GM21576 (cell line): ENCODE results near the gene FRS2.

ENCODE experiments used
- ATAC-seq: cut with Tn5 transposase; IDR thresholded peaks from one replicate; pipeline ENCODE4 v1.9.1; 2021; ENCODE audit warnings: mild to moderate bottlenecking, moderate library complexity; ENCODE audit not compliant: unreplicated experiment

Gene FRS2

DNA sequence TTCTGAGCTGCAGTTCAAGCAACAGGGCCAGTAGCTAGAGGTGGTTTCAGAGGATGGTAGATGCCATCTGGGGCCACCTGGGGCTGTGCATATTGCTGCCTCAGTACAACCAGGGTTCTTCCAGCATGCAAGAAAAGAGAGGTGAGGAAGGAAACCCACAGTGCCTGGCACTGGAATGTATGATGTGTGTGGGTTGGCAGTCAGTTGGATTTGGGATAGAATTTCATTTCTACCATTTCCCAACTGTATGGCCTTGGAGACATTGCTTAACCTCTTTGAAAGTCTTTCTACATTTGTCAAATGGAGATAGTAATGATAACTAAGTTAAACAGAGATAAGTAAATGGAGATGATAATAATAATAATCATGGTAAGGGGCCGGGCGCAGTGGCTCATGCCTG lies 150.7 kb downstream of the FRS2 start:
- ATAC-seq: no peak

DNA sequence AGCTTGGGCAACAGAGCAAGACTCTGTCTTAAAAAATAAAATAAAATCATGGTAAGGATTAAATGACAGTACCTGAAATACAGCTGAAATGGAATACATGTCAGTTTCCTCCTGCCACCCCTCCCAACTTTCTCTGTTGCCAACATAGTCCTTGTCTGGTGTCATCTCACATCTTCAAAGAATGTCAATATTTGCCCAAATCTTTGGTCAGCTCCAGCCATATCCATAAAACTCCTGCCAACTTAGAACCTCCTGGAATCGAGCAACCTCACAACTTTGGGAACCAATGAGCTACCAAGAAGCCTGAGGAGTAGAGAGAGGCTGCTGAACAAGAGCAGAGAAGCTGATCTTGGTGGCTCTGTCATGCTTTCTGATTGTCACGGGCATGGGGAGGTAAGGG lies 151.4 kb downstream of the FRS2 start:
- no peak for ATAC-seq

DNA sequence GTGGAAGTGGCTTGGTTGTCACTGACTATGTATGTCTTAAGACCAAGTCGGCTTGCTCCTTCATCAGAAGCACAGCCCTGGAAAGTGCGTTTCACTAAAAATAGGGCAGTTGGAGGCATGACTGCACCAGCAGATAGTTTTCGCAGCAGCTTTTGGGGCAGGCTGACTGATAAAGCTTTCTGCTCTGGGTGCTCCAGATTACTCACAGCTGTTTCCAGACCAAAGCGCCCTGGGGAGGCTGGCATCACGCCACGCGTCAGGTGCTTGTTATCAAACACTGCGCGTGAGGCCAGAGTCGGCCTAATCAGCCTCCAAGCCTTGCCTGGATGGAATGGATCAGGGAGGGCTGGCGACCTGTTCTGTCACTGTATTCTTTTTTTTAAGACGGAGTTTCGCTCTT lies 153.8 kb downstream of the FRS2 start:
- no peak for ATAC-seq

DNA sequence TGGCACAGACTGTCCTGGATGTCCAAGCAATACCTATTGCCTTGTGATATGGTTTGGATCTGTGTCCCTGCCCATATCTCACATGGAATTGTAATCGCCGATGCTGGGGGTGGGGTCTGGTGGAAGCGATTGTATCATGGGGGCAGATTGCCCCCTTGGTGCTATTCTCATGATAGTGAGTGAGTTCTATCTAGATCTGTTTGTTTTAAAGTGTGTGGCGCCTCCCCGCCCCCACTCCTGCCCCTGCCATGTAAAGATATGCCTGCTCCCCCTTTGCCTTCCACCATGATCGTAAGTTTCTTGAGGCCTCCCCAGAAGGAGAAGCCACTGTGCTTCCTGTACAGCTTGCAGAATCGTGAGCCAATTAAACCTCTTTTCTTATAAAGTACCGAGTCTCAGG lies 157.3 kb downstream of the FRS2 start:
- no peak for ATAC-seq
